ENCODE measurements around the gene HOXA7. TPM values are rescaled to one million over a fixed set of nuclear protein-coding genes. Genes with fewer than 3 reads are reported as not detected.

The HOXA7 gene
- total and polyA plus RNA-seq, 11 donors, result 0.29 TPM; not detected in 10

DNA sequence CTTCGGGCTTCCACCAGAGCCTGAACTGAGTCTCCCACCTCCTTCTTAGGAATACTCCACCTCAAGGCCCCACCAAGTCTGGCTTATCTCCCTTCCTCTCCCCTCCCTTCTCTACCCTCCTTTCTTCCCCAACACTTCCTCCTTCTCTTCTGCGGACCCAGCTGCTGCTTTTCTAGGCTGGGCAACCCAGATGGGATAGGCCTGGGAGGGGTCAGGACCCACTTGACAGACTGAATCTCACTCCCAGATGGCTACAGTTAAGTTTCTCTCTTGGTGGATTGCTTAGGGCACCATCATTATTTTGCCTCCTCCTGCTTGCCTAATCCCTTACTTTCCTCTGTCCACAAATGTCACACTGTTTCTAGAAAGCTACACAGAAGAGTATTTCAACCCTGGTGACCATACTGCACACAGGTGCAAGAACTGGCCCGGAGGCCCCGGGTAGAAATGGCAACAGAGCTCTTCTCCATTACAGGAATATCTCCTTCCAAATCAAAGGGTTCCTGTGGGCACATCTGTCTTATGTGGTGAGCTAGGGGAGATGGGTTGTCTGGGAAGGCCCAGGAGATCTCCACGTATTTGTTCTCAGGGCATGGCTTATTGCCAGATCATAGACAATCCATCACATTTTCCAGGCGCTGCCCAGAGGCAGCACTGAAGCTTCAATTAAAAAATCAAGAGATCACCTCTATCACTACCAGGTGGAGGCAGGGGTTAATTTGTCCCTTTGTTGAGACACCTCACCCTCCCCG is 33.7 kb upstream of the HOXA7 start:
- 33 to 42% (median 39%) methylated on average over 7 of the region's 7 CpGs for WGBS, 4 donors
- Histone ChIP-seq H3K4me3 (no peak overlapping the region), H3K4me1 (peaks cover 4 to 48% (median 26%) of the 10 kb centered on the region in 12 donors), H3K36me3 (no peaks in the 10 kb centered on the region), H3K9me3 (no peaks in the 10 kb centered on the region), H3K27ac (peak overlapping the region in 1 of 12 donors; percentile 91), H3K27me3 (peaks cover 84 to 100% (median 98%) of the 10 kb centered on the region in 9 donors)
- TF ChIP-seq CTCF (IDR thresholded peaks at IDR 0.05) (no peak), POLR2A (IDR thresholded peaks at IDR 0.05) (no peak)
- ATAC-seq, result no peak
- DNase-seq, result no peak
- intact Hi-C loops (cut with DNase I), result loop anchor here in 8 of 10 donors (10.0 kb wide), 5 partner anchors 595 to 905 kb away; no protein-coding TSS in a partner anchor

GRCh38 chr7:27189295-27189996 is 33.0 kb upstream of the HOXA7 start:
- 9 to 35% (median 15%) methylated on average over 8 to 22 of the region's 22 CpGs for WGBS, 4 donors
- H3K36me3 ChIP-seq, result no peaks in the 10 kb centered on the region
- intact Hi-C loops (cut with DNase I), result no loop called here
- peak overlapping the region in 1 of 12 donors; percentile 91 for H3K27ac ChIP-seq
- H3K9me3 ChIP-seq, result no peaks in the 10 kb centered on the region
- no peak for ATAC-seq
- no peak for TF ChIP-seq CTCF (IDR thresholded peaks at IDR 0.05)
- no peak for TF ChIP-seq POLR2A (IDR thresholded peaks at IDR 0.05)
- peak in 1 of 5 donors; percentile 47 for DNase-seq
- peaks cover 85 to 100% (median 100%) of the 10 kb centered on the region in 9 donors for H3K27me3 ChIP-seq
- peaks cover 4 to 55% (median 30%) of the 10 kb centered on the region in 12 donors for H3K4me1 ChIP-seq
- H3K4me3 ChIP-seq, result peak overlapping the region in 9 of 12 donors; percentile 1 to 44 (median 22)

- DNase-seq (peak in 1 of 5 donors; percentile 63), ATAC-seq (peak in 1 of 4 donors; percentile 35)
- Histone ChIP-seq H3K4me1 (peaks cover 4 to 63% (median 37%) of the 10 kb centered on the region in 12 donors), H3K36me3 (no peaks in the 10 kb centered on the region), H3K27ac (peak overlapping the region in 1 of 12 donors; percentile 91), H3K9me3 (no peaks in the 10 kb centered on the region), H3K4me3 (peak overlapping the region in 10 of 12 donors; percentile 1 to 44 (median 19)), H3K27me3 (peaks cover 86 to 100% (median 100%) of the 10 kb centered on the region in 9 donors)
- TF ChIP-seq POLR2A (IDR thresholded peaks at IDR 0.05) (no peak), CTCF (IDR thresholded peaks at IDR 0.05) (no peak)
- intact Hi-C loops (cut with DNase I), result no loop called here
- 3 to 5% (median 5%) methylated on average over 42 to 49 of the region's 49 CpGs for WGBS, 4 donors
These were observed 32.2 kb upstream of the HOXA7 start for GRCh38 chr7:27188386-27189294.

All from heart left ventricle (tissue), 16 donors.